ENCODE measurements around the gene SGSM2.
"Not testable (repeated sequence)": the region's sequence is repeated elsewhere in the genome, so short reads cannot be mapped to it uniquely, and the experiment has no call there.

SGSM2 gene

GRCh38 chr17:2336852-2337543 is at the start of gene SGSM2:
SGSM2 (plus strand) TSS chr17:2337501; CDS start chr17:2337689, 188 bp downstream.
- peak; percentile 42 for DNase-seq

GRCh38 chr17:2289878-2290478 is 47.3 kb upstream of the SGSM2 start:
- no peak for DNase-seq

GRCh38 chr17:2292100-2292499 is 45.2 kb upstream of the SGSM2 start:
- DNase-seq, result no peak

- no peak for DNase-seq
Measured at GRCh38 chr17:2295575-2295974, 41.7 kb upstream of the SGSM2 start.

- DNase-seq, result no peak
Measured at GRCh38 chr17:2297023-2297422, 40.3 kb upstream of the SGSM2 start.

- DNase-seq, result no peak
Measured at GRCh38 chr17:2299136-2299535, 38.2 kb upstream of the SGSM2 start.

GRCh38 chr17:2299756-2300155 is 37.5 kb upstream of the SGSM2 start:
- no peak for DNase-seq

- no peak for DNase-seq
Measured at GRCh38 chr17:2302778-2303203, 34.5 kb upstream of the SGSM2 start.

GRCh38 chr17:2303204-2304188 is 33.8 kb upstream of the SGSM2 start, which contains the start of the genes SMG6 and SRR:
SMG6 (minus strand) TSS chr17:2303785; CDS start chr17:2303720, 65 bp downstream.
SRR (plus strand) TSS chr17:2303950; CDS start chr17:2315561, 11,611 bp downstream.
- peak; percentile 96 for DNase-seq

GRCh38 chr17:2304931-2305330 is 32.4 kb upstream of the SGSM2 start:
- peak; percentile 36 for DNase-seq

GRCh38 chr17:2309338-2310154 is 27.8 kb upstream of the SGSM2 start:
- DNase-seq, result peak; percentile 1

- no peak for DNase-seq
Measured at GRCh38 chr17:2312736-2313135, 24.6 kb upstream of the SGSM2 start.

GRCh38 chr17:2316916-2317205 is 20.4 kb upstream of the SGSM2 start:
- DNase-seq, result not testable (repeated sequence)

GRCh38 chr17:2317796-2318195 is 19.5 kb upstream of the SGSM2 start:
- no peak for DNase-seq

GRCh38 chr17:2319051-2319450 is 18.2 kb upstream of the SGSM2 start:
- peak; percentile 6 for DNase-seq

GRCh38 chr17:2321399-2321798 is 15.9 kb upstream of the SGSM2 start:
- DNase-seq, result no peak

- DNase-seq, result no peak
Measured at GRCh38 chr17:2323629-2324314, 13.5 kb upstream of the SGSM2 start.

- DNase-seq, result no peak
Measured at GRCh38 chr17:2331303-2331702, 6.0 kb upstream of the SGSM2 start.

GRCh38 chr17:2335726-2336214 is 1.5 kb upstream of the SGSM2 start:
- DNase-seq, result peak; percentile 14

GRCh38 chr17:2336215-2336851 is 968 bp upstream of the SGSM2 start, which contains the start of gene TSR1:
TSR1 (minus strand) TSS chr17:2336457; CDS start chr17:2336427, 30 bp downstream.
- DNase-seq, result peak; percentile 94

Measured in suppressor macrophage treated with lipopolysaccharide for 4 hours (primary cell).